Measurements from ENCODE around the gene COLQ.

Gene COLQ

DNA sequence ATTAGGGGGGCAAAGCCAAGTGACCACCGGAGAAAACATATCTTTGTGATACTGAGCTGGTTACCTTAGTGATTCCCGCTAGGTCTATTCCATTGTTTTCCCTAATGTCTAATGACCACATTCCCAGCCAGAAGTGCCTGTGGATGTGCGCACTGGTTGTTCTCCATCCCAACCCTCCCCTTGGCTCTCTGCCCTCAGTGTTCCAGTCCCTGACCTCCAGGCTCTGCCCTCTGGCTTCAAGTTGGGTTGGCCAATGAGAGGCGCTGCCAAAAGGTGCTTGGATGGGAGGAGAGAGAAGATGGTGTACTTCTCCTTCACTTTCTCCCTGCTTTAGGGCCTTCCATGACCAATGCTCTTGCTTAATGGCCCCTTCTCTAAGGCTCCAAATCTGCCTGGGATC lies 2.4 kb downstream of the COLQ start:
- DNase-seq = no peak

DNA sequence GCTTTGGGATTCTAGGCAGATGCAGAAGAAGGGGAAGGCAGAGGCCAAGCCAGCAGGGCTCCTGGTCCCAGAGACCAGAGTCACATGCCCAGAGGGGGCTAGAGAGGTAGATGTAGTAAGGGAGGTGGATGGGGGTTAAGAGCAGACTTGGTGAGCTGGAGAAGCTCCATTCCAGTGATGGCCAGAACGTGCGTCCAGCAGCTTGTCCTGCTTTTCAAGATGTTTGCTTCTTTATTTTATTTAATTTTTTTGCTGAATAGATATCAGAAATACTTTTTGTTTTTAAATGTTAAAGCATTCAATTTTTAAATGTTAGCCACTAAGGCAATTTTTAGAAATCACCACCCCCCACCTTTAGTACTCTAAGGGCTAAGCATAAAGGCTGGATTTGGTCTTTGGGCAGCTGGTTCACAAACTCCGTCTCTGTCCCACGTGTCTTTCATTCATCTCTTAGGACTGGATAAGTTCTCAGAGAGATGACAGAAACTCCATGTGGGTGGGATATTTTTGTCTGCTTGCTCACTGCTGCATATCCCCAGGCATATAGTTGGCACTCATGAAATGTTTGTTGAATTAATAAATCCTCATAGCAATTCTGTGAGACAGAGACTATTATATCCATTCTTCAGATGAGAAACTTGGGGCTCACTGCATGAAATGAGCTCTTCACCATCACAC lies 6.7 kb downstream of the COLQ start:
- DNase-seq = no peak

DNA sequence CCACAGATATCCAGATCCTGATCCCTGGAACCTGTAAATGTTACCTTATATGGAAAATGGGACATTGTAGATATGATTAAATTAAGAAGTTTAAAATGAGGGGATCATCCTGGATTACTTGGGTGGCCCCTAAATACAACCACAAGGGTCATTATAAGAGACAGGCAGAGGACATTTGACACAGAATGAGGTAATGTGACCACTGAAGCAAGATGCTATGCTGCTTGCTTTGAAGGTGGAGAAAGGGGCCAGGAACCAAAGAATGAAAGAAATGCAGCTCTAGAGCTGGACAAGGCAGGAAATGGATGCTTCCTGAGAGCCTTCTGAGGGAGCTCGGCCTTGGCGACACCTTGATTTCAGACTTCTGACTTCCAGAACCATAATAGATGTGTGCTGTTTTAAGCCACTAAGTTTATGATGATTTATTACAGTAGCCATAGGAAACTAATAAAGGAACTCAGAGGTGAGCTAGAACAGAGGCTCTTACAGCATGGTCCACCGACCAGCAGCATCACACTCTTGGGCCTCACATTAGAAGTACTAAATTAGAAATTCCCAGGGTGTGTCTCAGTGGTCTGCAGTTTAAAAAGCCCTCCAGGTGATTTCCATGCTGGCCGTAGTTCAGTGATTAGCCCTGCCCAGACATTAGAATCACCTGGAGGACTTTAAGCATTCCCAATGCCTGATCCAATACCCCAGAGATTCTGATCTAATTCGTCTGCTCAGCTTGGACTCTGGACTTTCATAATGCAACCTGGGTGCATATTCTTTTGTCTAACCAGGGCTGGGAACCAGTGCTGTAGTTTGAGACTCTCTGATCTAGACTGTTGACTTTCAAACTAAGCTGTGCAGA lies 7.5 kb downstream of the COLQ start:
- DNase-seq = no peak

DNA sequence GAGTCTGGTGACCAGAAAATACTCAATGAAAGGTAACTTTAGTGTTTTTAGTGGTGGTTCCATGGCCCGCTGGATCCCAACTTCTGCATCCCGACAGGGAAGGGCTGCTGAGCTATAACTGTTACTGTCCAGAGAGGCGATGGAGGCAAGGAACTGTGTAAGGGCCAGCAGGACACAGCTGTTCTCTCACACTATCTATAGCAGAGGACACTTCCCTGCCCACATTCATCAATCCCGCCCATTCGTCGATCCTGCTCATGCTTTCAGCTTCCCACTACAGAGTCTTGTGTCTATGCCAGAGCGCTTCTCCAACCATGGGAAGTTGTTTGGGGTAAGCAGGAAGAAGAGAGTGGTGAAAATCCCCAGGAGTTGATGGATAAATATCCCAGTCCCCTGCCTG lies 8.4 kb downstream of the COLQ start:
- no peak for DNase-seq

DNA sequence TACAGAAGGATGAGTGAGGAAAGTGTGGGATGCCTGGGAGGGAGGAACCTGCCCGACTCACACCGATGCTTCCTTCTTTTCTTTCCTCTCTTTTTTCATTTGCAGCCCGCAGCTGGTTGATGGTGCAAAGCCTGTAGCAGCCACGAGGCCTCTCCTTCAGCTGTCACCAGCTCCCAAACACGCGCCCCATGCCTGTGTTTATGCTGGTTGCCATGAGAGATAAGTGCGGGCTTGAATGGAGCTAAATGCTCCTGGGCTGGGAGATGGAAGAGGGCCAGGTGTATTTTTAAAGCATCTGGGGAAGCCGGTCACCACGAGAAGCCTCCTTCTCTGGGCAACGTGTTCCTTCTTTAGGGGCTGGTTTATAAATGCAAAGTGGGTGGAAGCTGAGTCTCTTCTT lies 9.3 kb downstream of the COLQ start:
- peak; percentile 63 for DNase-seq

DNA sequence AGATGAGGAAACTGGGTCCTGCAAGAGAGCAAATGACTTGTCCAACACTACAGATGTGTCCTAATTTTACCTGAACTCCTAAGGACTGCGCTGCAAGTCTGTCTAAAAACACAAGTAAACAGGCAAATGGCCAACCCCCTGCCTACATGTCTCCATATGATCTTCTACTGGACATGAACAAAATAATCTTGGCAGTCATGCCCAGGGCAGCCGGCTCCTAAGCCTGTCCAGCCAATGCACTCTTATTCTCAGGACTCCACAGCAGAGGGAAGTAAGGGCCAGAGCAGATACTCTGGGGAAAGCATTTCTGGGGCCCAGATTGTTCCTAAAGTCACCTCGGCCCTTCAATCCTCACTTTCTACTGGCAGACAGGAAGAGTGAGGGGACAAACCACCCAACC lies 10.3 kb downstream of the COLQ start:
- no peak for DNase-seq

DNA sequence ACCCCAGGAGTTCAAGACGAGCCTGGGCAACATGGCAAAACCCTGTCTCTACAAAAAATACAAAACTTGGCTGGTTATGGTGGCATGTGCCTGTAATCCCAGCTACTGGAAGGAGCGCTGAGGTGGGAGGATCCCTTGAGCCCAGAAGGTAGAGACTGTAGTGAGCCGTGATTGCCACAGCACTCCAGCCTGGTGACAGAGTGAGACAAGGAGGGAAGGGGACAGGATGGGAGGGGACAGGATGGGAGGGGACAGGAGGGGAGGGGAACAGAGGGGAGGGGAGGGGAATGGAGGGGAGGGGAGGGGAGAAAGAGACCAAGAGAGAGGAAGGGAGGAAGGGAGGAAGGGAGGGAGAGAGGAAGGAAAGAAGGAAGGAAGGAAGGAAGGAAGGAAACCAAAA lies 11.0 kb downstream of the COLQ start:
- DNase-seq = no peak

DNA sequence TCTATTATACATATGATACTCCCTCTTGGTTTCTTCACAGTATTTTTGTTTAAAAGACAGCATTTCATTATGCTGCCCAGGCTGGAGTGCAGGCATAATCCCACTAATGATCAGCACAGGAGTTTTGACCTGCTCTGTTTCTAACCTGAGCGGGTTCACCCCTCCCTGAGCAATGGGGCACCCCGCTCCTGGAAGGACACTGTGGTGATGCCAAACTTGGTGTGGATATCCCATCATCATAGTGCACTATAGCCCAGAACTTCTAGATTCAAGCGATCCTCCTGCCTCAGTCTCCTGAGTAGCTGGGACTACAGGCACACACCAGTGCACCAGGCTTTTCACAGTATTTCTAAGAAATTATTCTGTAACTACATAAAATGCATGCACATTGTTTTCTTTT lies 14.9 kb downstream of the COLQ start:
- DNase-seq = no peak

DNA sequence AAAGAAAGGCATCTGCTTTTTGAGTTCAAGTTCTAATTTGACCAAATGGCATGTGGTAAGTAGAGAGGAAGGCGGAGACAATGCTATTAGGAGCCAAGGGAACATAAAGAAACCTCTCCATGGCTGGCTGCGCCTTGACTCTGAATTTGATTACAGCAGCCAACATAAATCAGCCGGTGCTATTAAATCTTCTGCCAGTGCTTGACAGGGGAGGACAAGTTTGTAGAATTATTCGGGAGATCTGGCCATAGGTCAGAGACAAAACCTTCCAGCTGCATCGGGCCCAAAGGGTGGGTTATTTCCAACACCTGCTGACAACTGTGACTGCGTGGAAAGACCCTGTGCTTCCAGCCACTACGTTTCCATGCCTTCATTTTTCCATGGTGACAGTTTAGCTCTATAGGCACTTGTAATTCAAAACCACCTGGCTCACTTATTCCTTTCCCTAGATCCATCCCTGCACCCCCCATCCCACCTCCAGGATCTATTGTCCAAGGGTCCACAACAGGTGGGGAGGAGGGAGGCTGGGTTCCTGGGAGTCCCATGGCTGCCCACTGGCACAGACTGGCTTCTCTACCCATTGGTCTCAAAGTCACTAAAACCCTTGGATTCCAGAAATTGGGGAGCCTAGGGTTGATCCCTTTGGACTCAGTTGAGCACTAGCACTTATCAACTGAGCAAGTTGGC lies 15.9 kb downstream of the COLQ start:
- no peak for DNase-seq

DNA sequence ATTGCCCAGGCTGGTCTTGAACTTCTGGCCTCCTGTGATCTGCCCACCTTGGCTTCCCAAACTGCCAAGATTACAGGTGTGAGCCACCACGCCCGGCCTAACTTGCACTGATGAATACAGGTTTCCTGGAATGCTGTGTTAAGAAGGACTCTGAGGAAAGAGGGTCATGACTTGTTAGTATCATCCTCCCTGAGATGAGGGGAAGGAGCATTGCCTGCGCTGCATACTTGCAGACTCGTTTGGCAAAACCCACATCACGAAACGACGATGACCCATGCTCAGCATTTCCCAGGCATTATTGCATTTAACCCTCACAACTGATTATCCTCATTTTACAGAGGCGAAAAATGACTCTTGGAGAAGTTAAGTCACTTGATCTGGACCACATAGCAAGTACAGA lies 18.9 kb downstream of the COLQ start:
- DNase-seq = no peak

DNA sequence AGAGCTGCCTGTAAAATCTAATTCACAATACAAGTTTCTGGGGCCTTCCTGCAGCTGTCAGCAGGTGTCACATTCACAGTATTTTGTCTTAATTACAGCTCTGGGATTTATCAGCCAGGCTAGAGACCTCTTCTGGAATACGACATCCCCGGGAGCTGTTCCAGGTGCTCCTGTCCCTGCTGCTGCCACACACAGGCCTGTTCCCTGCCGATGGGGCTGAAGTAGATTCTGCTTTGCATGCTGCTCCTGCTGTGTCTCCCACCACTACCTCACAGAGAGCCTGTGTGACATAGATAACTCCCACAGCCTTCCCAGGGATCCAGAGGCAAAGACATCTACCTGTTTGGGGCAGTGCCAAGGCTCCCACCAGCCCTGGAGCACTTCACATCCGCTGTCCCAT lies 20.4 kb downstream of the COLQ start:
- DNase-seq = no peak

DNA sequence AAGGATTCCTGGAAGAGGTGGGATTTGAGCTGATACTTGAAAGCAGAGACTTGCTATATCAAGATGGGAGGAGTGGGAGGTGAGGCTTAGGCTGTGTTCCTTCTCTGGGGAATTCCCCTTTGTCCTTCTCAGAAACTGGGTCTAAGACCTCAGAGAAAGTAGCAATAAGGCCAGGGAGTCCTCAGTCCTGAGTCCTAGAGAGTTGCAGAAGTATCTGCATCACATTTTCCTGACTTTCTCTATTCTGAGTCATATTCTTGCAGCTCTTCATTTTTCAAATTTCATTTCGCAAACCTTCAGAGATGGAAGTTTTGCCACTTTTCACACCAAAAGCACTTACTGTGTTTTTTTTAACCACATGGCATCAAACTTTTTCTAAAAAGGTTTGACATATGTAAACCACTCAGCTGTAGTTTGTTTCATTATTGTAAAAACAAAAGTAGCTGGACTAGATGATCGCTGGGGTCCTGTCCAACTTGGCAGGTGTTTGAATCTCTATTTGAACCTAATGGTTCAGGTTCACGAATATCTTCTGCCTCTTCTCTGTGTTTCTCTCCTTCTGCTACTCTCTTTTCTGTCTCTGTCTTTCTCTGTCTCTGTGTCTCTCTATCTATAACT lies 21.3 kb downstream of the COLQ start:
- no peak for DNase-seq

DNA sequence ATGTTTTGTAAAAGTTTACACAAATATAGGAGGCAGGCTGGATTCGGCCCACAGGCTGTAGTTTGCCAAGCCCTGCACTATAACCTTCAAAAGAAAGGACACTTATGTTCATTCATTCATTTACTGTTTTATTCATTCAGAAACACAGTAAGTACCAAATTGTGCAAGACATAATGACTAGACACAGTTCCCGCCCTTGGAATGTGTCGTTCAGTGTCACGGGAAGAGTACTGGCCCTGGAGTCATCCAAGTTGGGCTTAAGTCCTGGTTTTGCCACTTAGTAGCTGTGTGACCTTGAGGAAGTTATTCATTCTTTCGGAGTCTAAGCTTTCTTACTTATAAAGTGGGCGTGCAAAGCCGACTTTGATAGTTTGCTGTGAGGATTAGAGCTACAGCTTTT lies 22.0 kb downstream of the COLQ start:
- no peak for DNase-seq

DNA sequence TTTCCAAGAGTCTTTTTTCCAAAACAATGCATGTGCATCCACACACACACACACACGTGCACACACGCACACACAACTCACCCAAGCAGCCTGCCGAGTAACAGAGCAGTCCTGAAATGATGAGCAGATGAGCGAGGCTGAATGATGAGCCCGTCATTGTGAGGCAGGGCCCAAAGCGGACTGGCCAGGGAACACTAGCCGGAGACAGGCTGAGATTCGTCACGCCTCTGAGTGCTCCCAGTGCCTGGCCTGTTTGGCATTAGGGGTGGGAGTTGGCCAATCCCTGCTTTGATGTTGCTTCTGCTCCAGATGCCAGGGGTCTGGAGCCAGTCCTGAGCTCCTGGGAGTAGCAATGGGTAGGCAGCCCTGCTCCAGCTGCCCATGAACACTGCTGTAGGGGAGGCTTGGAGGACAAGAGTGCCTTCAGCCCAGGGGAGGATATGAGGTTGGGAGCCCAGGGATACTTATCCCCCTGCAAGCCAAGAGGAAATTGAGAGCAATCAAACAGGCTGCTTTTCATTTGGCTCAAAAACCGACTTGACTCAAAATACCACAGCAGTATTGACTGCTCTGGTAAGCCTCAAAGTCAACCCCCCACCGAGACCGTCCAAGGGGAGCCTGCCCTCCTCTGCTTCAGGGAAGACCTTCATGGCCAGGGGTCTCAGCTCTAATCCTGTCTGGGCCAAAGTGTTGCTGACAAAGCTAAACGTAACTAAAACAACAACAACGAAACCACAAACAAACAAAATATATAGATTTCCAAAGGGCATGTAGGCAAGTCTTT lies 22.9 kb downstream of the COLQ start:
- DNase-seq = no peak

DNA sequence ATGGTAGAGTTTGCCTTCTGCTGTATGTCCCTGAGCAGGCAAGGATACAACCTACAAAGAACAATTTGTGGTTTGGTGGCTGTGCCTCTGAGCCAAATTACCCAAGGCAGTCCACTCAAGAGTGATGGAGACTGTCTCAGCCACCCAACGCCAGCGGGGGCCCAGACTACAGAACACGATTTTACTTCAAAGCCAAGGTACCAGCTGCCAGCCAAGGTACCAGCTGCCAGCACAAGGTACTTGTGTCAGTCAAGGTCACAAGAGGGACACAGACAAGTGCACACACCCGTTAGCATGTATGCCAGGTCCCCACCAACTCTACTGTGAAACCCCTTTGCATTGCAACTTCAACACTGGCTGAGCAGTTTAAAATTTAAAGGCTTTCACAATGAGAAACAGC lies 23.5 kb downstream of the COLQ start:
- DNase-seq = no peak

DNA sequence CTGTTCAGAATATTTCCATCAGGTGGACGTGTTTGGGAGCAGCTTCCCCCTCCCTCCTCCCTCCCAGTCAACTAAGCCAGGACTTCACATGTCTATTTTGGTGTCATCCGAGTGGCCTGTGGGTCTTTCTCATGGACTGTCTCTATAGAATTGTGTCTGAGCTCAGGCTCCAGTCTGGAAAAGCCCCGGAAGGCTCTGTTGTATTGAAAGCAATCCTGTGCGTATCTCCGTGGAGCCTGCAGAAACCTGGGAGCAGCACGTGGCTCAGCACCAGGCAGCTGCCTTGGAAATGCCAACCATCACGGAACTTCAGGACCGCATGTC lies 25.2 kb downstream of the COLQ start:
- DNase-seq = no peak

DNA sequence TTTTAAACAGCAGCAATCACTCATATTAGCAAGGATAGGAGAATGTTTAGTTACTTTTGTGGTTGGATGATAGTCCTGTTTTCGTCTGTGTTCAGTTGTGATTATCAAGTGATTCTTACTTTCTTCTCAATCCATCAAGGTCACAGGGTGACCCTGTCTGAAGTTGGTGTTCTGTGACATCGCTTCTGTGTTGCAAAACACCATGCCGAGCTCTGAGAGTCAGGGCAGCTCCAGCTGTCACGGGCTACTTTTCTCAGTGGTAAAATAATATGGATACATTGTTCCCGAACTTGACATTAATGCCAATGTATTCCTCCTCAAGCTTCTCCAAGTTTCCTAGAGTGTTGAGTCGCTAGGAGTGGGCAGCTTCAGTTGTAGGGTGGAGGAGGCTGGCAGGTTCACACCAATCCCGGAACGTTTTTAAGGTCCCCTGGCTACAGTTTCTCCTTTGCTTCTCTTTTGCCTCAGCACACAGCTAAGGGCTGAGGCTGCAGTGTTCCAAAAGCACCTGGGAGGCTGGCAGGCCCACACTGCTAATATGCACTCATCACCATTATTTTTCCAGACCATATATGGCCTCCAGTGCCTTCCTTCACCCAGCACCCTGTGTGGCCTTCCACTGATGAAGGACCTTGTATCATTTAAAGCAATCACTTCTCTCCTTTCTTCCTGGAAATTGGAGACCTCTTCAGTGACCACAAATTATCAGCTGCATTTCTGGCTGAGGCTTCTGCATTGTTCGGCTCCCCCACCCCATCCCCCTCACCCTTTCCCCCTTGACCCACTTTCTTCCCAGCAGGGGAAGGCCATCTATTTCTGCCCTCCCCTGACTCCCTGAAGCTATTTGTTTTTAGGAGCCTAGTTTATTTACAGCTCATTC lies 25.8 kb downstream of the COLQ start:
- DNase-seq = no peak

DNA sequence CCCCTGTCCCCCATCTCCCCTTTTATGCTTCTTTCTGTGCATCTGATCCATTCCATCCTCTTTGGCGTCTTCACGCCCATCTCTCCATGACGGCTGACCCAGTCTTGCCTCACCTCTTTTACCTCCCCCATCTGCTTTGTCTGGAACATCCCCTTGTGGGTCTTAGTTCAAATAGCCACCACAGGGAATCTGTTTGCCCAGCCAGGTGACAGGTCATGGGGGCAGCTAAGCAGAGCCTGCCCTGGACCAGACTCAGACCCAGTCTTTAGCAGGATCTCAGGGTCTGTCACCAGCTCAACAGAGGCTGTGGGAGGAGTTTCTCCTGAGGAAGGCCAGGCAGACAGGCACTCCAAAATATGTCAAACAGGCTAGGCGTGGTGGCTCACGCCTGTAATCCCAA lies 28.1 kb downstream of the COLQ start:
- DNase-seq = no peak

DNA sequence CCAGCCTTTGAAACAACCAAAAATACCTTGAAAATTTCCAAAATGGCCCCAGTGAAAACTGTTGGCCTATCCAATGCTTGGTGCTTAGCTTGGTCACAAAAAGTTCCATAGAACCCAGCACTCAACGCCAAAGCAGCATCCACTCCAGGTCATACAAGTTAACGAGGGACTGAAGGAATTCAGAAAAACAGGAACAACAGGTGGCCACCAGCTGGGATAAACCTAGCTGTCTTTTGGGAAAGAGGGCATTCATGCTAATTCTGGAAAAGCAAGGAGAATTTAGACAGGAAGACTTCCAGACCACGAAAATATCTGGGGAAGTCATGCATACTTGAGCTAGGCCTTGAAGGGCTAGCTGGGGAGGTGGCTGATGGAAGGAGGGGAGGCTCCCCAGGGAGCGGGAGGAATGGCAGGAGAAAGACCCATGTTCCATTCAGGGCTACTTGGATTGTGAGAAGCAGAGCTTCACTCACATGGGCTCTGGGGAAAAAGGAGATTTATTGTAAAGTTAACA lies 28.6 kb downstream of the COLQ start:
- no peak for DNase-seq

DNA sequence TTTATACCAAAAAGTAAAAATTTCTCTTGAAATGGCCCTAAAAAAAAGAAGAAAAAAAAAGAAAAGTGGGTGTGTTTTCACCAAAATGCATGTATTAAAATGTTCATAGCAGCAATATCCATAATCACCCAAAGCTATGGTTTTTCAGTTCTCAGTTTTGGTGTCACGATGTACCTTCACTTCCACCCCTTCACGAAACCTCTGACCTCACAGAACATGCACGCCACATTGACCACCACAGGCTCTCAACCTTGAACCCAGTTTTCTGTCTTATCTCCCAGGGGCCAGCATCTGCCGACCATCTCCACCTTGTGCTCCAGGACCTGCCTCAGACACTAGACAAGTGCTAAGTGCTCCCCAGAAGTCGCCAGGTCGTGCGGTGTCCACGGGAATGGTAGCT lies 30.4 kb downstream of the COLQ start:
- DNase-seq = no peak

DNA sequence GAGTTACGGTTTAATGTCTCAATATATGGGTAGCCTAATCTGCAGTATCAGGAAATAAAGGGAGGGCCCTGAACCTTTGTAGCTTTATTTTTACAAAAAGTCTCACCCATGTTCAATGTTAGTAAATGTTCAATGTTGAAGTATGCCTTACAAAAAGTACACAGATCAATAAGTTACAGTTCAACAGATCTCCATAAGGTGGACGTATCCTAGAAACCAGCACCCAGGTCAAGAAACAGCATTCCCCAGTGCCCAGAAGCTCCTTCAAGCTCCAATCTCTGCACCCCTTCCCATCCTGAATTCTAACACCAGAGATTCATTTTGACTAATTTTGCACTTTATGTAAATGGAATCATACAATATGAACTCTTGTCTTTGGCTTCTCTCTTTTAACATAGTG lies 31.3 kb downstream of the COLQ start:
- no peak for DNase-seq

DNA sequence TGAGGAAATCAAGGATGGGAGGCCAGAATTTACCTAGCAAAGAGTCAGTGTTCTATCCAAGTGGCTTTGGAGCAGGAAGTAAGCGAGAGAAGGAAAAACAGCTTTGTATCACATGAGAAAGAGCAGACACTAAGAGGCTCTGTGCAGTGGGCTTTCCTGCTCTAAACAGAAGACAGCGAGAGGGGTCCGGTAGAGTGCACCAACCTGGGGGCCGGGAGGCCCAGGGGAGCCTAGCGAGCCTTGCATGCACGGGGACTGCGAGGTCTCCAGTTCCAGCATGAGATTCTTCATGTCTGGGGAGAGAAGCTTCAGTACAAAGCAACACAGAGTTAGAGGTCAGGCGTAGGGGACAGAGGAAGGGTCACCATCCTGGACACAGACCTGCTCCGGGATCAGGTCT lies 33.5 kb downstream of the COLQ start:
- DNase-seq = no peak

Measured in NCI-H748 treated with DMSO at 0.1 percent for 48 hours (cell line).